ENCODE measurements around the gene KCNMA1. TPM values are rescaled to one million over a fixed set of nuclear protein-coding genes. Genes with fewer than 3 reads are reported as not detected.

Gene KCNMA1
- total and polyA plus RNA-seq, 9 of the 15 experiments (the other 6 are each of a cell fraction or from before 2014, with no cell fraction given) = 0.01 to 0.95 (median 0.15) TPM; not detected in 4

DNA sequence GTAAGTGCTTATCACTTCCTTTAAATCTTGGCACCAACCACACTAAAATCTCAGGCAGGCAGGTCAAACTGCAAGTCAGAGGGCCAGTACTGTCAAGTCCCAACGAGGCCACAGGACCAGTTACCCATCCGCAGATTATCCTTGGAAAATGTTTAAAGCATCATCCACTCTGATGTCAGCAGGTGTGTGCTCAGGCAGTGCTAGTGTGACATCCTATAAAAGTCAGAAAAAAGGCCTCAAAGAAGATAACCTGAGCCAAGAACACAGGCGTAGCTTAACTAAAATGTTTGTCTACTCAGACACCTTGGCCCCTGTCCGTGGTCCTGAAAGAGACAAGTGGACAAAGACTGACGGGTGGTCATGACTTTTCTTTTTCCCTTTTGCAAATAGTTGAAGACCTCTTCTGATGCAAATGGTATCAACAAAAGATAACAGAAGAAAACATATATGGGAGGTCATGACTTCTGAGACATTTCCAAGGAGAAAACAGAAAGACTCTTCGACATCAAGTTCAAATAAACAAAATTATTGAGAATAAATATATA is 309.3 kb downstream of the KCNMA1 start:
- DNase-seq (ENCODE audit: extremely low read depth in 1 of 4, low spot score in 3 of 4) (peak; percentile 15 to 41 (median 36)), ATAC-seq (no peak), FAIRE-seq (peak; percentile 81)
- no peak overlapping the region for H2AFZ ChIP-seq (ENCODE audit: low read depth, low read length)
- no peak overlapping the region for H3K9ac ChIP-seq (ENCODE audit: insufficient read depth in 1 of 2, low read depth in 2 of 2, low read length in 2 of 2)
- in situ Hi-C loops (cut with MboI) = no loop called here
- H3K4me3 ChIP-seq = no peak overlapping the region
- no peak overlapping the region for H3K27ac ChIP-seq (ENCODE audit: extremely low read depth, low read depth, low read length)
- ChIA-PET POLR2A (interaction anchor here (0.6 to 0.8 kb wide), 3 partner anchors 61 to 200 kb away, joined by 3 read pairs; no protein-coding TSS in a partner anchor), CTCF (ENCODE audit: low intra/inter-chr PET ratio) (no interaction called here)
- H3K9me3 ChIP-seq (replicated peaks; ENCODE audit: control insufficient read depth, insufficient read depth, low read depth, low read length) = no peaks in the 10 kb centered on the region
- H3K4me2 ChIP-seq (ENCODE audit: insufficient read depth, low read length) = no peak overlapping the region
- intact Hi-C loops (cut with micrococcal nuclease) = no loop called here
- H3K36me3 ChIP-seq (ENCODE audit: control insufficient read depth, insufficient read depth, low read length) = no peaks in the 10 kb centered on the region
- WGBS (ENCODE audit: insufficient coverage, low coverage, missing lambda C conversion rate) = 1% methylated on average over 6 of the region's 6 CpGs
- no peaks in the 10 kb centered on the region for H3K4me1 ChIP-seq (replicated peaks in 1 of 2; ENCODE audit: control insufficient read depth in 2 of 2, insufficient read depth in 2 of 2, low read length in 2 of 2)
- BruUV-seq (replicated peaks) = no TSS peak
- H3K79me2 ChIP-seq (ENCODE audit: control insufficient read depth, insufficient read depth, low read length) = no peaks in the 10 kb centered on the region
- no peaks in the 10 kb centered on the region for H3K9me1 ChIP-seq (ENCODE audit: control insufficient read depth, insufficient read depth, low read length)
- no peaks in the 10 kb centered on the region for H3K27me3 ChIP-seq (ENCODE audit: control insufficient read depth in 2 of 2, insufficient read depth in 2 of 2, low read length in 2 of 2)
- no peaks in the 10 kb centered on the region; the same call in 1 of the 2 replicates for H4K20me1 ChIP-seq (replicated peaks; ENCODE audit: control insufficient read depth, insufficient read depth, low read length)
- TF ChIP-seq RBM17 (IDR thresholded peaks at IDR 0.05; ENCODE audit: borderline replicate concordance, low read depth, low read length) (no peak), RFX5 (IDR thresholded peaks at IDR 0.05; ENCODE audit: low read depth, low read length) (no peak), RHOXF2B (CRISPR knock-in tag; conservative IDR thresholded peaks at IDR 0.05) (no peak), ZBTB8A (IDR thresholded peaks at IDR 0.05; ENCODE audit: partially characterized antibody) (no peak), DACH1 (IDR thresholded peaks at IDR 0.05; ENCODE audit: partially characterized antibody) (no peak), CEBPG (CRISPR knock-in tag; IDR thresholded peaks at IDR 0.05) (no peak), CEBPG (tag; conservative IDR thresholded peaks at IDR 0.05 in 1 of 2, IDR thresholded peaks at IDR 0.05 in 1 of 2) (no peak), RNF2 (IDR thresholded peaks at IDR 0.05) (no peak), SIRT6 (IDR thresholded peaks at IDR 0.05; ENCODE audit: low read depth, low read length) (no peak), HDAC6 (IDR thresholded peaks at IDR 0.05; ENCODE audit: low read depth, low read length) (no peak), HOXB6 (CRISPR knock-in tag; IDR thresholded peaks at IDR 0.05; ENCODE audit: borderline replicate concordance) (no peak)
- TF ChIP-seq, protein P1, sequence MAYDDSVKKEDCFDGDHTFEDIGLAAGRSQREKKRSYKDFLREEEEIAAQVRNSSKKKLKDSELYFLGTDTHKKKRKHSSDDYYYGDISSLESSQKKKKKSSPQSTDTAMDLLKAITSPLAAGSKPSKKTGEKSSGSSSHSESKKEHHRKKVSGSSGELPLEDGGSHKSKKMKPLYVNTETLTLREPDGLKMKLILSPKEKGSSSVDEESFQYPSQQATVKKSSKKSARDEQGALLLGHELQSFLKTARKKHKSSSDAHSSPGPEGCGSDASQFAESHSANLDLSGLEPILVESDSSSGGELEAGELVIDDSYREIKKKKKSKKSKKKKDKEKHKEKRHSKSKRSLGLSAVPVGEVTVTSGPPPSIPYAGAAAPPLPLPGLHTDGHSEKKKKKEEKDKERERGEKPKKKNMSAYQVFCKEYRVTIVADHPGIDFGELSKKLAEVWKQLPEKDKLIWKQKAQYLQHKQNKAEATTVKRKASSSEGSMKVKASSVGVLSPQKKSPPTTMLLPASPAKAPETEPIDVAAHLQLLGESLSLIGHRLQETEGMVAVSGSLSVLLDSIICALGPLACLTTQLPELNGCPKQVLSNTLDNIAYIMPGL (CRISPR knock-in tag; IDR thresholded peaks at IDR 0.05) = no peak
- TF ChIP-seq, protein P2, sequence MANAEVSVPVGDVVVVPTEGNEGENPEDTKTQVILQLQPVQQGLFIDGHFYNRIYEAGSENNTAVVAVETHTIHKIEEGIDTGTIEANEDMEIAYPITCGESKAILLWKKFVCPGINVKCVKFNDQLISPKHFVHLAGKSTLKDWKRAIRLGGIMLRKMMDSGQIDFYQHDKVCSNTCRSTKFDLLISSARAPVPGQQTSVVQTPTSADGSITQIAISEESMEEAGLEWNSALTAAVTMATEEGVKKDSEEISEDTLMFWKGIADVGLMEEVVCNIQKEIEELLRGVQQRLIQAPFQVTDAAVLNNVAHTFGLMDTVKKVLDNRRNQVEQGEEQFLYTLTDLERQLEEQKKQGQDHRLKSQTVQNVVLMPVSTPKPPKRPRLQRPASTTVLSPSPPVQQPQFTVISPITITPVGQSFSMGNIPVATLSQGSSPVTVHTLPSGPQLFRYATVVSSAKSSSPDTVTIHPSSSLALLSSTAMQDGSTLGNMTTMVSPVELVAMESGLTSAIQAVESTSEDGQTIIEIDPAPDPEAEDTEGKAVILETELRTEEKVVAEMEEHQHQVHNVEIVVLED (CRISPR knock-in tag; IDR thresholded peaks at IDR 0.05) = 0 out of 2 replicates have a peak, but pooled peaks have one; percentile 14
- TF ChIP-seq, protein P3, sequence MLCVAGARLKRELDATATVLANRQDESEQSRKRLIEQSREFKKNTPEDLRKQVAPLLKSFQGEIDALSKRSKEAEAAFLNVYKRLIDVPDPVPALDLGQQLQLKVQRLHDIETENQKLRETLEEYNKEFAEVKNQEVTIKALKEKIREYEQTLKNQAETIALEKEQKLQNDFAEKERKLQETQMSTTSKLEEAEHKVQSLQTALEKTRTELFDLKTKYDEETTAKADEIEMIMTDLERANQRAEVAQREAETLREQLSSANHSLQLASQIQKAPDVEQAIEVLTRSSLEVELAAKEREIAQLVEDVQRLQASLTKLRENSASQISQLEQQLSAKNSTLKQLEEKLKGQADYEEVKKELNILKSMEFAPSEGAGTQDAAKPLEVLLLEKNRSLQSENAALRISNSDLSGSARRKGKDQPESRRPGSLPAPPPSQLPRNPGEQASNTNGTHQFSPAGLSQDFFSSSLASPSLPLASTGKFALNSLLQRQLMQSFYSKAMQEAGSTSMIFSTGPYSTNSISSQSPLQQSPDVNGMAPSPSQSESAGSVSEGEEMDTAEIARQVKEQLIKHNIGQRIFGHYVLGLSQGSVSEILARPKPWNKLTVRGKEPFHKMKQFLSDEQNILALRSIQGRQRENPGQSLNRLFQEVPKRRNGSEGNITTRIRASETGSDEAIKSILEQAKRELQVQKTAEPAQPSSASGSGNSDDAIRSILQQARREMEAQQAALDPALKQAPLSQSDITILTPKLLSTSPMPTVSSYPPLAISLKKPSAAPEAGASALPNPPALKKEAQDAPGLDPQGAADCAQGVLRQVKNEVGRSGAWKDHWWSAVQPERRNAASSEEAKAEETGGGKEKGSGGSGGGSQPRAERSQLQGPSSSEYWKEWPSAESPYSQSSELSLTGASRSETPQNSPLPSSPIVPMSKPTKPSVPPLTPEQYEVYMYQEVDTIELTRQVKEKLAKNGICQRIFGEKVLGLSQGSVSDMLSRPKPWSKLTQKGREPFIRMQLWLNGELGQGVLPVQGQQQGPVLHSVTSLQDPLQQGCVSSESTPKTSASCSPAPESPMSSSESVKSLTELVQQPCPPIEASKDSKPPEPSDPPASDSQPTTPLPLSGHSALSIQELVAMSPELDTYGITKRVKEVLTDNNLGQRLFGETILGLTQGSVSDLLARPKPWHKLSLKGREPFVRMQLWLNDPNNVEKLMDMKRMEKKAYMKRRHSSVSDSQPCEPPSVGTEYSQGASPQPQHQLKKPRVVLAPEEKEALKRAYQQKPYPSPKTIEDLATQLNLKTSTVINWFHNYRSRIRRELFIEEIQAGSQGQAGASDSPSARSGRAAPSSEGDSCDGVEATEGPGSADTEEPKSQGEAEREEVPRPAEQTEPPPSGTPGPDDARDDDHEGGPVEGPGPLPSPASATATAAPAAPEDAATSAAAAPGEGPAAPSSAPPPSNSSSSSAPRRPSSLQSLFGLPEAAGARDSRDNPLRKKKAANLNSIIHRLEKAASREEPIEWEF (CRISPR knock-in tag; IDR thresholded peaks at IDR 0.05) = no peak
